HFFc6 (cell line): ENCODE data around the gene CTNNA3. TPM values are rescaled to one million over a fixed set of nuclear protein-coding genes. Genes with fewer than 3 reads are reported as not detected.

ENCODE experiments used
- DNase-seq: peaks from one replicate; pipeline ENCODE4 v3.0.0-alpha.2; 2018
- H3K27ac Mint-ChIP-seq: 2 replicates; pipeline ENCODE4 v1.8.0; 2020; ENCODE audit warnings: mild to moderate bottlenecking, mixed read lengths
- H3K27me3 Mint-ChIP-seq: 2 replicates; pipeline ENCODE4 v1.8.0; 2021; ENCODE audit warnings: mild to moderate bottlenecking, moderate library complexity, mixed read lengths; ENCODE audit not compliant: insufficient read depth
- H3K36me3 Mint-ChIP-seq: 2 replicates; pipeline ENCODE4 v1.8.0; 2021; ENCODE audit warnings: low read depth, mixed read lengths
- H3K4me1 Mint-ChIP-seq: 2 replicates; pipeline ENCODE4 v1.8.0; 2020; ENCODE audit warnings: low read depth, mixed read lengths
- H3K4me3 Mint-ChIP-seq: 2 replicates; pipeline ENCODE4 v1.8.0; 2020; ENCODE audit warnings: mild to moderate bottlenecking, moderate library complexity, mixed read lengths
- H3K9me3 Mint-ChIP-seq: 2 replicates; pipeline ENCODE4 v1.8.0; 2020; ENCODE audit warnings: mild to moderate bottlenecking, mixed read lengths
- total RNA-seq, 6 experiments: library from RNA; stranded (reverse); fragmentation: NEBNext Ultra II Directional; extraction: Animal tissue kit (Norgen Biotek cat#: 25700); gene quantifications; 2 replicates in 1 of 6; 3 replicates in 5 of 6; pipeline ENCODE4 v1.2.3, GENCODE V29; 2021
- TF ChIP-seq, protein P1 (sequence below): fragments of 200-600 bp; sonication (generic); IDR thresholded peaks from 2 replicates; pipeline ENCODE4 v1.5.0; 2021; ENCODE audit warnings: antibody characterized with exemption, mild to moderate bottlenecking

CTNNA3 gene
- total RNA-seq, 6 experiments from 2014 or later, result not detected

DNA sequence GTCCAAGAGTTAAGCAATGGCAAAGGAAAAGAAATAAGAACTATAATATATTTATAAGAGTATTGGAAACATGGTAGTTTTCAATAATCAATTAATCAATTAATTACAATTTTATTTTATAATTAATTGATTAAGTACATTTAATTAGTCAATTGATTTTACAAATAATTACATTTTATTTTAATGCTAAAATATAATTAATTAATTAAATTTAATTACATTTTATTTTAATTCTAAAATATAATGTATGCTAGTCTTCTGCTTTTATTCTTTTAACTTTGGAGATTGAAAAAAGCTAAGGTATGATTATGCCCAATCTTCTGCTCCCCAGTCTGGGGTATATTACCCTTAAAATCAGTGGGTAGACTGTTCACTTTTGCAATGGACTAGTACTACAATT lies 1456.9 kb downstream of the CTNNA3 start:
- H3K4me3 Mint-ChIP-seq, result no peak overlapping the region
- TF ChIP-seq, protein P1, sequence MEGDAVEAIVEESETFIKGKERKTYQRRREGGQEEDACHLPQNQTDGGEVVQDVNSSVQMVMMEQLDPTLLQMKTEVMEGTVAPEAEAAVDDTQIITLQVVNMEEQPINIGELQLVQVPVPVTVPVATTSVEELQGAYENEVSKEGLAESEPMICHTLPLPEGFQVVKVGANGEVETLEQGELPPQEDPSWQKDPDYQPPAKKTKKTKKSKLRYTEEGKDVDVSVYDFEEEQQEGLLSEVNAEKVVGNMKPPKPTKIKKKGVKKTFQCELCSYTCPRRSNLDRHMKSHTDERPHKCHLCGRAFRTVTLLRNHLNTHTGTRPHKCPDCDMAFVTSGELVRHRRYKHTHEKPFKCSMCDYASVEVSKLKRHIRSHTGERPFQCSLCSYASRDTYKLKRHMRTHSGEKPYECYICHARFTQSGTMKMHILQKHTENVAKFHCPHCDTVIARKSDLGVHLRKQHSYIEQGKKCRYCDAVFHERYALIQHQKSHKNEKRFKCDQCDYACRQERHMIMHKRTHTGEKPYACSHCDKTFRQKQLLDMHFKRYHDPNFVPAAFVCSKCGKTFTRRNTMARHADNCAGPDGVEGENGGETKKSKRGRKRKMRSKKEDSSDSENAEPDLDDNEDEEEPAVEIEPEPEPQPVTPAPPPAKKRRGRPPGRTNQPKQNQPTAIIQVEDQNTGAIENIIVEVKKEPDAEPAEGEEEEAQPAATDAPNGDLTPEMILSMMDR, result no peak
- H3K27ac Mint-ChIP-seq, result no peak overlapping the region
- H3K36me3 Mint-ChIP-seq, result no peaks in the 10 kb centered on the region
- peaks cover 24% of the 10 kb centered on the region for H3K9me3 Mint-ChIP-seq
- H3K4me1 Mint-ChIP-seq, result no peaks in the 10 kb centered on the region
- no peak for DNase-seq
- no peaks in the 10 kb centered on the region for H3K27me3 Mint-ChIP-seq

- no peak overlapping the region for H3K27ac Mint-ChIP-seq
- no peaks in the 10 kb centered on the region for H3K36me3 Mint-ChIP-seq
- H3K9me3 Mint-ChIP-seq, result peaks cover 22% of the 10 kb centered on the region
- TF ChIP-seq, protein P1, result no peak
- no peaks in the 10 kb centered on the region for H3K4me1 Mint-ChIP-seq
- no peak overlapping the region for H3K4me3 Mint-ChIP-seq
- H3K27me3 Mint-ChIP-seq, result no peaks in the 10 kb centered on the region
- no peak for DNase-seq
Measured at GRCh38 chr10:66238343-66238742, 1457.7 kb downstream of the CTNNA3 start.

DNA sequence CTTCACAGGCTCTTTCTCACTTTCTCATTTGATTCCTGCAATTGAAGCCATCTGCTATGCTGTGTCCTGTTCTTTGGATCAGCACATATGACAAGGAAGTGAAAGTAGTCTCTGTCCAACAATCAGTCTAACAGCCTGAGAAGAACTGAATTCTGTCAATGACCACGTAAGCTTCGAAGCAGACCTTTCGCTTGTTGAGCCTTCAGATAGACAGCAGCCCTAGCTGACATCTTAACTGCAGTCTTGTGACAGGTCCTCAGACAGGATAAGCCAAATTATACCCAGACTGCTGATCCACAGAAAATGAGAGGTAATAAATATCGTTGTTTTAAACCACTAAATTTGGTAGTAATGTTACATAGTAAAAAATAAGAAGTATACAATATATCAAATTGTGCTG lies 1461.1 kb downstream of the CTNNA3 start:
- no peaks in the 10 kb centered on the region for H3K36me3 Mint-ChIP-seq
- no peaks in the 10 kb centered on the region for H3K4me1 Mint-ChIP-seq
- TF ChIP-seq, protein P1, result no peak
- H3K9me3 Mint-ChIP-seq, result peaks cover 32% of the 10 kb centered on the region
- H3K27me3 Mint-ChIP-seq, result no peaks in the 10 kb centered on the region
- H3K27ac Mint-ChIP-seq, result no peak overlapping the region
- no peak for DNase-seq
- no peak overlapping the region for H3K4me3 Mint-ChIP-seq

DNA sequence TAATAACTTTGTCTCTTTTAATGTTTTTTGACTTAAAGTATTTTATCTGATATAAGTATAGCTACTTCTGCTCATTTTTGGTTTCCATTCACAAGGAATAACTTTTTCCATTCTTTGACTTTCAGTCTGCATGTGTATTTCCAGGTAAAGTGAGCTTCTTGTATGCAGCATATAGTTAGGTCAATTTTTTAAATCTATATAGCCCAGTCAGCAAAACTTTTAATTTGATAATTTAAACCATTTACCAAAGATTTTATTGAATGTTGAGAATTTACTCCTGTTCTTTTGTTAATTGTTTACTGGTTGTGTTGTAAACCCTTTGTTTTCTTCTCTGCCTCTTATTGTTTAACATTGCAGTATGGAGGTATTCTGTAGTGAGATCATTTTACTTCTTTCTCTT lies 1467.1 kb downstream of the CTNNA3 start:
- Mint-ChIP-seq H3K4me1 (no peaks in the 10 kb centered on the region), H3K9me3 (peaks cover 42% of the 10 kb centered on the region), H3K27me3 (no peaks in the 10 kb centered on the region), H3K27ac (no peak overlapping the region), H3K36me3 (peaks cover 9% of the 10 kb centered on the region; the same call in 1 of the 2 replicates), H3K4me3 (no peak overlapping the region)
- no peak for DNase-seq
- TF ChIP-seq, protein P1, result no peak

GRCh38 chr10:66223656-66224055 lies 1472.3 kb downstream of the CTNNA3 start:
- H3K36me3 Mint-ChIP-seq, result peaks cover 9% of the 10 kb centered on the region; the same call in 1 of the 2 replicates
- no peaks in the 10 kb centered on the region for H3K4me1 Mint-ChIP-seq
- DNase-seq, result no peak
- H3K27me3 Mint-ChIP-seq, result peaks cover 2% of the 10 kb centered on the region
- TF ChIP-seq, protein P1, result no peak
- H3K9me3 Mint-ChIP-seq, result peaks cover 20% of the 10 kb centered on the region
- no peak overlapping the region for H3K4me3 Mint-ChIP-seq
- no peak overlapping the region for H3K27ac Mint-ChIP-seq
